Left colon (tissue), 2 donors: ENCODE results near the gene VIPR2. TPM values are rescaled to one million over a fixed set of nuclear protein-coding genes. Genes with fewer than 3 reads are reported as not detected.
"Not testable (repeated sequence)": the region's sequence is repeated elsewhere in the genome, so short reads cannot be mapped to it uniquely, and the experiment has no call there.

Experiments
- ATAC-seq: fragments of 200-7000 bp; cut with Tn5 transposase; one replicate; pipeline ENCODE4 v1.9.1; 2020; ENCODE audit warnings: mild to moderate bottlenecking, moderate library complexity
- DNase-seq, 2 donors: peaks; one replicate each; pipeline ENCODE4 v3.0.0-alpha.2; 2020
- intact Hi-C, 2 donors: fragments of 100-400 bp; cut with DNase I in 1 of 2; cut with micrococcal nuclease in 1 of 2; formaldehyde crosslinking; loops; one replicate each; pipeline versions ENCODE4 v1.11.2 to v1.14.0; 2022; cut with DNase I, micrococcal nuclease
- total RNA-seq, 2 donors: library from RNA; stranded (reverse); fragmentation: NEBNext Ultra II Directional; extraction: Animal tissue kit (Norgen Biotek cat#: 25700); gene quantifications; one replicate each; pipeline ENCODE4 v1.2.1, GENCODE V29; 2021
- donor health status: DM: no; HTN: no; CAD: no.
- donor health status: DM: yes; HTN: yes; CAD: no.

Gene VIPR2
- total RNA-seq, 2 donors from 2014 or later: 0.55 to 1.6 TPM

DNA sequence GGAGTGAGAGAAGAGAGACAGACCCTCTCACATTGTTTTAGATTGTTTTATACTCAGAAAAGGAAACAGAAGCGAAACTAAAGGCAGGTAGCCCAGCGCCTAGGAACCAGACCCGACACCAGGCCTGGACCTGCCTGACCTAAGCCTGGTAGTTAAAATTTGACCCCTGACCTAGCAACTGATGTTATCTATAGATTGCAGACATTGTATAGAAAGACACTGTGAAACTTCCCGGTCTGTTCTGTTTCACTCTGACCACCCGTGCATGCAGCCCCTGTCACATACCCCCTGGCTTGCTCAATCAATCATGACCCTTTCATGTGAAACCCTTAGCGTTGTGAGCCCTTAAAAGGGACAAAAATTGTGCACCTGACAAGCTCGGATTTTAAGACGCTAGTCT is 31.6 kb downstream of the VIPR2 start:
- no peak for DNase-seq
- intact Hi-C loops: loop anchor here in 1 of 2 donors (10.0 kb wide), 1 partner anchor 68 kb away; no protein-coding TSS in a partner anchor
- ATAC-seq: no peak

DNA sequence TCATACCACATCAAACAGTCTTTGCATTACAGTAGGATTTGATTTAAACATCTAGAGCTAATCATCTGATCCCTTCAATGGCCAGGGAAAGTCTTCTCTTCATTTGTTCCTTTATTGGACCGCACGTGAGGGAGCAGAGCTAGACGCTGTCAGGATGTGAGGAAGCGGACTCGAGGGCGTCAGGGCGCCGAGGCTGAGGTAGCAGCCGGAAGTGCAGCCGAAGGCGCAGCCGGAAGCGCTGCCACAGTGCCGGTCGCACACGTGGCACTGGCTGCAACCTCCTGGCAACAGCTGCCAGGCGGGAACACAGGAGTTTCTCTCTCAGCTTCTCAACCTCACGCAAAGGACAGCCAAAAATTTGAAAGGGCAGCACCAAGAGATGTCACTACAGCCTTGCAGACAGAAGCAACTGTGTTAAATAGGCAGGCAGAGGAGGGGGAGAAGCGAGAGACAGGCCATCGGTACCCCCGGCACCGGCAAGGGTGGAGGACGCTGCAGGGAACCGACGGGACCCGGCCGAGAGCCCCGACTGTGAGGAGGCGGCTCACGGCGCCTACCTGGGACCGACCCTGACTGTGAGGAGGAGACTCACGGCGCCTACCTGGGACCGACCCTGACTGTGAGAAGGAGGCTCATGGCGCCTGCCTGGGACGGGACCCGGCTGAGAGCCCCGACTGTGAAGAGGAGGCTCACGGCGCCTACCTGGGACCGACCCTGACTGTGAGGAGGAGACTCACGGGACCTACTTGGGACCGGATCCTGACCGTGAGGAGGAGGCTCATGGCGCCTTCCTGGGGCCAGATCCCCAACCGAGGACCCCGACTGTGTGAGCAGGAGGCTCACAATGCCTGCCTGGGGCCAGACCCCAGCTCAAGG is 32.3 kb downstream of the VIPR2 start:
- ATAC-seq (no peak), DNase-seq (no peak)
- intact Hi-C loops: loop anchor here in 1 of 2 donors (10.0 kb wide), 1 partner anchor 68 kb away; no protein-coding TSS in a partner anchor

DNA sequence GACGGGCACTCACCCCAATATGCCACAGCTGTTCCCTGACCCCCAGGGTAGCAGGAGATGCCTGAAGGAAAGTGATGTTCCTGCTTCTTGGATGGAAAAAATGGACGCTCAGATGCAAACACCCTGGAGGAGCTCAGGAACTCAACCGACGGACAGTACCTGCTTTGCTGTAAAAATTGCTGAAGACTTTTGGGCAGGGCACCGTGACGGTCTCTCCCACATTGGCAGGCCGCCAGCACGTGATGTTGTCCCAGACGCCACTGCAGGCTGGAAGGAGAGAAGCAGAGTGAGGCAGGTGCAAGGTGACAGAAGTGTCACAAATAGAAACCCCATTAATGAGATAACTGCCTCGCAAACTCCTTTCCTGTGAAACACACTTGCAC is 35.0 kb downstream of the VIPR2 start:
- intact Hi-C loops: loop anchor here in 1 of 2 donors (10.0 kb wide), 1 partner anchor 65 kb away; no protein-coding TSS in a partner anchor
- ATAC-seq (no peak), DNase-seq (peak; percentile 4 to 32)

DNA sequence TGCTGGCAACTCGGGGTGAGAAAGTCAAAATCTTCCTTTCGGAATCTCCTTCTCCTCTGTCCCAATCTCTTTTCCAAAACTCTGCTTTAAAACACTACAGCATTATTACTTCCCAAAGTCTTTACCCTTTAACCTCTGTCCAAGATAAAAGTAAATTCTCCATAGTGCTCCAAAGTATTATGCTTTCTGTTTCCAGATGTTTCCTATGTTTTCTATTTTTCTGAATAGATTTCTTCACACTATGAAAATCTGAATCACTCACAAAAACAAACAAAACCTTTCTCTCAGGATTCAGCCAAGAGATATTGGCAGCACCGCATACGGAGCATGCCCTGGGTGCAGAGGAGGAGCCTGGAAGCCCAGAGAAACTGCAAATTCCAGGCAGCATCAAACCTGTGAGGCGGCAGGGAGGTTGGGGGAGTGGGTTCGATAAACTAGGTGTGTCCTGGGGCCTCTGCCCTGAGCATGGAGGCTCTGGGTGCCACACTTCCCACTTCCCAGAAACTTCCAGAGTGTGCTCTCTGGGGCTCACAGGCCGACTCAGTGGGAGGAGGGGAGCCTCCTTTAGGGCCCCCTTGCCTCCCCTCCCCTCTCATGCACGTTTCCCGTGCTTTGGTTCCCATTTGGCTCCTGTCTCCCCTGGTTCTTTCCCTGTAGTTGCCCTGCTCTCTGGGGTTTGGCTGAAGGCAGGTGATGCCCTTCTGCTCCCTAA is 35.6 kb downstream of the VIPR2 start:
- ATAC-seq (no peak), DNase-seq (peak in 1 of 2 donors; percentile 9)
- intact Hi-C loops: no loop called here

DNA sequence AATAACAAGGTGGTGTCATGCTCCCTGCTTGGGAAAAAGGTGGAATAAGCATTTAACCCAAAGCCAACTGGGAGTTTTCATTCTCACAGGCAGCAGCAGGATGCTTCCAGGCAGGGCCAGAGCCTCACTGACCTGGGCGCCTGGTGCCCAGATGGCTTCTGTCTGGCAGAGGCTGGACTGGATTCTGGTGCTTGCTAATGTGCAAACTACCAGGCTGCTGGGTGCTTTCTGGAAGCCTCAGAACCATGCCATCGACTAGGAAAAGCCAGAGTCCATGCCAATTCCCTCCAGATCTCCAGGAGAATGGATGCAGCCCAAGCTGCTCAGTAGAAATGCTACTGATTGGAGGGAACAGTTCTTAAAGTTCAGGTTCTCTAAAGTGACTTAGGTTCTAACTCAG is 36.2 kb downstream of the VIPR2 start:
- intact Hi-C loops: no loop called here
- no peak for ATAC-seq
- peak in 1 of 2 donors; percentile 10 for DNase-seq

DNA sequence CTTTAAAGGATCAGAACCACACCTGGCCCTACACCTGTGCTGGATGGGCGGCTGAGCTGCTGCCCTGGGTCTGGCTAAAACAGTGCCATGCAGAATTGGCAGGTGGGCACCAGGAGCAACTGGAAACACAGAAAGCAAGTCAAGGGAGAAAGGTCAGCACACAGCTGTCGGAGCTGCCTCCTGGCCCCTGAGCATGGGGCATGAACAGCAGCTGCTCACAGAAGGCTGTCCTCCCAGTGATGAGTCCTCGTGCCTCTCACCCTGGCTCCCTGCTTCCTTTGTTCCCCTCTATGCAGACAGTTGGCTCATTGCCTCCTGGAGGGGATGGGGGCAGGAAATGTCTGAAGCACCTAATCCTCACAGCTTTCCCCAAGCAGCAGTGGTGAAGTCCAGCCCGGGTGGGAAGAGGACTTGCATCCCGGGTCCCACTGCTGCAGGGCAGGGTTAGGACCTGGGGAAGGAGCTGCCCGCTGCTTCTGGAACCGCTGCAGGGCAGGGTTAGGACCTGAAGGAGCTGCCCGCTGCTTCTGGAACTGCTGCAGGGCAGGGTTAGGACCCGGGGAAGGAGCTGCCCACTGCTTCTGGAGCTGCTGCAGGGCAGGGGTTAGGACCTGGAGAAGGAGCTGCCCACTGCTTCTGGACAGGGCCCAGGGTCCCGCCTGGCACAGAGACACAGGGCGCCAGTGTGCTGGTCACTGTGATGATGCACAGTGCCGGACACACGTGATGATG is 37.3 kb downstream of the VIPR2 start:
- intact Hi-C loops: no loop called here
- ATAC-seq (no peak), DNase-seq (peak in 1 of 2 donors; percentile 22)

DNA sequence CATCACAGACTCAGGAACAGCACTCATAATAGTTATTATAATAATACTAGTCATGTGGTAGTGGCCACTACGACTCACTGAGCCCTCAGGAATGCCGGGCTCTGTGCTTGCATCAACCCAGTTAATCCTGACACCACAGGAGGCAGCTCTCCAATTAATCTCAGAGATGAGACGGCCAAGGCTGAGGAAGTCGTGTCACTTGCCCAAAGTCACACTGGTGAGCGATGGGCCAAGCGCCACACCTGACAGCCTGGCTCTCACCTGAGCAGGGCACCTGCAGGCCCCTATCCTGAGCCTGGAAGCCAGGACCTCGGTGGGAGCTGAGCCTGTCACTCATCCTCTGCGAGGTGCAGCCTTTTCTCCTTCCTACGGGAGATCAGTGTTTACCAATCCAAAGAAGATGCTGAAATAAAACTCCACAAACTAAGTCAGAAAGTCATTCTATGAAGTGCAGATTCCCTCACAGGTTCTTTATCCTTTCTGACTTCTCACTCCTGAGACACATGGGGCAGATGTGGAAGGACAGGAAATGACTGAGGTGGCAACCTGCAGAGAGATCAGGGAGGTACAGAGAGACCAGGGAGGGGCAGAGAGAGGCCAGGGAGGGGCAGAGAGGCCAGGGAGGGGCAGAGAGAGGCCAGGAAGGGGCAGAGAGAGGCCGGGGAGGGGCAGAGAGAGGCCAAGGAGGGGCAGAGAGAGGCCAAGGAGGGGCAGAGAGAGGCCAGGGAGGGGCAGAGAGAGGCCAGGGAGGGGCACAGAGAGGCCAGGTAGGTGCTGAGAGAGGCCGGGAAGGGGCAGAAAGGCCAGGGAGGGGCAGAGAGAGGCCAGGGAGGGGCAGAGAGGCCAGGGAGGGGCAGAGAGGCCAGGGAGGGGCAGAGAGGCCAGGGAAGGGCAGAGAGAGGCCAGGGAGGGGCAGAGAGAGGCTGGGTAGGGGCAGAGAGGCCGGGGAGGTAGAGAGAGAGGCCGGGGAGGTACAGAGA is 38.5 kb downstream of the VIPR2 start:
- intact Hi-C loops: no loop called here
- ATAC-seq (no peak), DNase-seq (no peak)

DNA sequence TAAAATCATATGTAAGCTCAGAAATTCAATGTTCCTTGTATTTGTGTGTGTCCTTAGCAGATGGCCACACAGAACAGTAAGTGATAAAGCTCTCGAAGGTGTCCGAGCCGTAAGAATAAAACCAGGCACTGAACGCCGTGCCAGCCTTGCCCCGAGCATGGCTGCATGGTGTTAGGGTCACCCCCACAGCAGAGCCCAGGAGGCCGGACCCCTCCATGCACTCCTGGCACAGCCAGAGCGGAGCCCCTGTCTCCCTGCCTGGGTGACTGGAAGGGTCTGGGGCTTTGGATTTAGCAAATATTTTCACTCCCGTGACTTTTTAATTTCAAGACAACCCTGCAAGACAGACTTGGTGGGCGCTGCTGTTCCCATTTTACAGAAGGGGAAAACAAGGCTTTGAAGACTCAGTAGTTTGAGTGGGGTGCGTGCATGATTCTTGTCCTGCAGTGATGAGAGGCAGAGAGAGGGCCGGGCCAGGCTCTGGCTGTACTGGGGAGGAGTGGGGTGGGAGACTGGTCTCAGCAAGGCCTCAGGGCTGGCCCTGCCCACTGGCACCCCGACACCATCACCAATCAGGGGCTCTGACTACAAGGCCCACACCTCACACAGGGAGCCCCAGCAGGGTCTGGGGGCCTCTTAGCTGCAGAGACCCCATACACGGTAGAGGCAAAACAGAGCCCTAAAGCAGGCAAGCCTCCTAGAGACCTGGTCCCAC is 39.4 kb downstream of the VIPR2 start:
- ATAC-seq (no peak), DNase-seq (peak in 1 of 2 donors; percentile 14)
- intact Hi-C loops: no loop called here

DNA sequence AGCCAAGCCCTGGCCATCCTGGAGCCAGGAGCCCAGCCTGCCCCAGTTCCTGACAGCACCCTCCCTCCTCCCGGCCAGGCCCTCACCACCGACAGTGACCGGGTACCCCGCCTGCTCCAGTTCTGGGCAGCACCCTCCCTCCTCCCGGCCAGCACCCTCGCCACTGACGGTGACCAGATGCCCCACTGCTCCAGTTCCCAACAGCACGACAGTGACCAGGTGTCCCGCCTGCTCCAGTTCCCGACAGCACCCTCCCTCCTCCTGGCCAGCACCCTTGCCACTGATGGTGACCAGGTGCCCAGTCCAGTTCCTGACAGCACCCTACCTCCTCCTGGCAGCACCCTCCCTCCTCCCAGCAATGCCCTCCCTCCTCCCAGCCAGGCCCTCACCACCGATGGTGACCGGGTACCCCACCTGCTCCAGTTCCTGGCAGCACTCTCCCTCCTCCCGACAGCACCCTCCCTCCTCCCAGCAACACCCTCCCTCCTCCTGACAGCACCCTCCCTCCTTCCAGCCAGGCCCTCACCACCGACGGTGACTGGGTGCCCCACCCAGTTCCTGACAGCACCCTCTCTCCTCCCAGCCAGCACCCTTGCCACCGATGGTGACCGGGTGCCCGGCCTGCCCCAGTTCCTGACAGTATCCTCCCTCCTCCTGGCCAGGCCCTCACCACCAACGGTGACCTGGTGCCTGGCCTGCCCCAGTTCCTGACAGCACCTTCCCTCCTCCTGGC is 40.3 kb downstream of the VIPR2 start:
- DNase-seq: peak in 1 of 2 donors; percentile 41
- intact Hi-C loops: no loop called here
- peak; percentile 34 for ATAC-seq

DNA sequence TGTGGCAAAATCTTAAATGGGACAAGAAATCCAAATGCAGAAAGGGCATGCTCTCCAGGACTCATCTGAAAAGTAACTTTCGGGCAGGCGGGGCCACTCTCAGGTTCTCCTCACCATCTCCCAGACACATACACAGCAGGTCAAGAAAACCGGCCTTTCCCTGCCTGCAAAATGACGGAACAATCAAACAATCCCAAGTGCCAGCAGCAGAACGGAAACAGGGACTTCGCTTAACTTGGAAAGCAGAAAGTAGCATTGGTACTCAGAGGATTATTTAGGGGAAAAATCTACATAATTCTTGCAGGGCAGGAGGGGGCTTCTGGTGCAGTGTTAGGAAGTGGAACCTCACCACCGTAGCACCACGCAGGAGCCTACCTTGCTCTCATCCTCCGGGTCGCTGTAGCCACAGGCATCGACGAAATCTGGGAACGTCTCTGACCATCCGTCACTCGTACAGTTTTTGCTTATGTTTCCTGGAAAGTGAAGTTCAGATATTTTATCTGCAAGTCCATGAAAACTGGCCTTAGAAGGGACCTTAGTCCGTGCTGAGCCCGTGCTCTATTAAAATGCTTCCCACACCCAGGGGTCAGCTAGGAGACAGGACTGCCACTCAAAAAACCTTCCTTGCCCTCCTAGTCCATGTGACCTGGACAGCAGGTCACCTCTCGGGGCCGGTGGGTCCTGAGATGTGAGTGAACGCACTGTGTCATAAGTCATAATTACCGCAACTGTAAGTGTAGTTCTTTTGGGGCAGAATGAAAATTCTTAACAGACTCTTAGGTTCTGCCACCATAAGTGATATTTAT is 41.1 kb downstream of the VIPR2 start:
- intact Hi-C loops: no loop called here
- no peak for ATAC-seq
- peak in 1 of 2 donors; percentile 3 for DNase-seq

DNA sequence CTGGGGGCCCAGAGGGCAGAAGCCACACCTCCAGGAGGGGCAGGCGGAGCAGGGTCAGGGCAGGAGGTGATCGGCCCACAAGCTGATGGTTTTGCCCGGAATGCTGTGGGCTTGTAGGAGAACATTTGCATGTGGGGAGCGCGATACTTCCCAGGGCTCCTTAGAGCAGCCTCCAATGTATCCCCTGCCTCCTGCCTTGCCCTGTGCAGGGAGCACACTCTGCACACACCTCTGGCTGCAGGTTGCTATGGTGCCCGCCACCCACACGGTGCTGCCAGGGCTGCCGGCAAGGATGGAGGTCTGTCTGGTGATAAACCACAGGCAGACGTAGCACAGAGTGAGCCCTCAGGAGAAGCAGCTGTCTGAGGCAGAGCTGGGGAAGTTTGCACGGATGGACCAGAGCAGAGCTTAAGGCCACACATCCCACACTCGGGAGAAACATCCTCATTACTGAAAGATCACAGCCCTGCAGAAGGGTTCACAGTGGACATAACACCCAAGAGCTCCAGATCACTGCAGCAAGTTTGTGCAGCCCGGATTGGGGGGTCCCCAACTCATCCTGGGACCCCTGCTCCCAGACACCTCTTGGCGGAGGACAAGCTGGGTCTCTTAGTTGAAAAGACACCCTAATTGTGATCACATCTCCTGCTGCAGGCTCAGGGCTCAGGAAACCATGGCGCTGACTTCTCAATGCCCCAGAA is 41.8 kb downstream of the VIPR2 start:
- intact Hi-C loops: no loop called here
- ATAC-seq (no peak), DNase-seq (peak in 1 of 2 donors; percentile 21)

DNA sequence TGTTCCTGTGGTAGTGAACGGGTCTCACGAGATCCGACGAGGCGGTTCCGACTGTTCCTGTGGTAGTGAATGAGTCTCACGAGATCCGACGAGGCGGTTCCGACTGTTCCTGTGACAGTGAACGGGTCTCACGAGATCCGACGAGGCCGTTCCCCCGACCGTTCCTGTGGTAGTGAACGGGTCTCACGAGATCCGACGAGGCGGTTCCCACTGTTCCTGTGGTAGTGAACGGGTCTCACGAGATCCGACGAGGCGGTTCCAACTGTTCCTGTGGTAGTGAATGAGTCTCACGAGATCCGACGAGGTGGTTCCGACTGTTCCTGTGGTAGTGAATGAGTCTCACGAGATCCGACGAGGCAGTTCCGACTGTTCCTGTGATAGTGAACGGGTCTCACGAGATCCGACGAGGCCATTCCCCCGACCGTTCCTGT is 43.0 kb downstream of the VIPR2 start:
- DNase-seq, ATAC-seq, intact Hi-C loops: not testable (repeated sequence)

DNA sequence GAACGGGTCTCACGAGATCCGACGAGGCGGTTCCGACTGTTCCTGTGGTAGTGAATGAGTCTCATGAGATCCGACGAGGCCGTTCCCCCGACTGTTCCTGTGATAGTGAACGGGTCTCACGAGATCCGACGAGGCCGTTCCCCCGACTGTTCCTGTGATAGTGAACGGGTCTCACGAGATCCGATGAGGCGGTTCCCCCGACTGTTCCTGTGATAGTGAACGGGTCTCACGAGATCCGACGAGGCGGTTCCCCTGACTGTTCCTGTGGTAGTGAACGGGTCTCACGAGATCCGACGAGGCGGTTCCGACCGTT is 43.6 kb downstream of the VIPR2 start:
- DNase-seq, intact Hi-C loops, ATAC-seq: not testable (repeated sequence)

DNA sequence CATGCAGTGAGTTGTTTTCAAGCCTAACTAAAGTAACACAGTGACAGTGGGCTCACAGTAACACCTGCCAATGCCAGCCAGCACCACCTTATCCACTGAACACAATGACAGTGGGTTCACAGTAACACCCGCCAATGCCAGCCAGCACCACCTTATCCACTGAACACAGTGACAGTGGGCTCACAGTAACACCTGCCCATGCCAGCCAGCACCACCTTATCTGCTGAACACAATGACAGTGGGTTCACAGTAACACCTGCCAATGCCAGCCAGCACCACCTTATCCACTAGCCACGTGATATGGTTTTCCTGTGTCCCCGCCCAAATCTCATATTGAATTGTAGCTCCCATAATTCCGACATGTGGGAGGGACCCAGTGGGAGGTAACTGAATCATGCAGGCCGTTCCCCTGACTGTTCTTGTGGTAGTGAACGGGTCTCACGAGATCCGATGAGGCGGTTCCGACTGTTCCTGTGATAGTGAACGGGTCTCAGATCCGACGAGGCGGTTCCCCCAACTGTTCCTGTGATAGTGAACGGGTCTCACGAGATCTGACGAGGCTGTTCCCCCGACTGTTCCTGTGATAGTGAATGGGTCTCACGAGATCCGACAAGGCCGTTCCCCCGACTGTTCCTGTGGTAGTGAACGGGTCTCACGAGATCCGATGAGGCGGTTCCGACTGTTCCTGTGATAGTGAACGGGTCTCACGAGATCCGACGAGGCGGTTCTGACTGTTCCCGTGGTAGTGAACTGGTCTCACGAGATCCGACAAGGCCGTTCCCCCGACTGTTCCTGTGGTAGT is 44.2 kb downstream of the VIPR2 start:
- DNase-seq, intact Hi-C loops, ATAC-seq: not testable (repeated sequence)
